HL-60 (cell line): ENCODE data around the gene LRRC74A.

Experiments used
- GABPA ChIP-seq: IDR thresholded peaks from 2 replicates; pipeline ENCODE4 v1.6.1; 2012; ENCODE audit warnings: low read depth
- POLR2AphosphoS5 ChIP-seq: IDR thresholded peaks from 2 replicates; pipeline ENCODE4 v1.6.1; 2012; ENCODE audit warnings: low read depth
- SPI1 ChIP-seq: IDR thresholded peaks from 2 replicates; pipeline ENCODE4 v1.6.1; 2012; ENCODE audit warnings: low read depth, mild to moderate bottlenecking, borderline replicate concordance
- TF ChIP-seq, protein P1 (sequence below): IDR thresholded peaks from one replicate; pipeline ENCODE4 v1.5.1; 2011; ENCODE audit warnings: low read length, control low read depth, inconsistent platforms; ENCODE audit not compliant: insufficient read depth
- TF ChIP-seq, protein P2 (sequence below): IDR thresholded peaks from 2 replicates; pipeline ENCODE4 v1.6.1; 2012; ENCODE audit warnings: low read depth; ENCODE audit not compliant: insufficient replicate concordance

DNA sequence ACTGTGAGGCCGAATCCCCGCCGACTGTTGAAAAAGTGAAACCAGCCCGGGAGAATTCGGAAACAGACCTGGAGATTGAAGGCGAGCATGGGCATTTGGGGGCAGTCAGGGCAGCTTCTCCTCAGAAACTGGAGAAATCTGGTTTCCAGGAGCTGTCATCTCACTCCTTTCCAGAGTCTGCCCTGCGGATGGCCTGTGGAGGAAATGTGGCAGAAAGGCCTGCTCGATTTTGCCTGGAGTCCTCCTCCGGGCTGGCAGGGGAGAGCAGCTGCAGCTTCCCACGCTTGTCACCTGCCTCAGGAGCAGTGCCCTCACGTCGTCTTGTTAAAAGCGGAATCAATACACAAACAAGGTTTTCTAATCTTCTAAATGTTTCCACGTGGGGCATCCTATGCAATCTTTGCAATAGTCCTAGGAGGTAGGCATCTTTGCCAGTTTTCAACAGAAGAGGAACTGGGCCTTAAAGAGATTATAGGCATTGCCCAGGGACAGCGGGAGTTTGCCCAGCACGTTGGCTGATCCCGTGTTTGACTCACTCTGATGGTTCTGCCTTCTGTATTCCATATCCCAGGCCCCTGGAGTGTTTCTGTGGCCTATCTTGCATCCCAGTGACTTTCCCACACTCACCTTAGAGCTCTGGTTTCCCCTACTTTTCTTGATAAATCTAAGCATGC, 2.3 kb downstream of the LRRC74A start:
- TF ChIP-seq, protein P1, sequence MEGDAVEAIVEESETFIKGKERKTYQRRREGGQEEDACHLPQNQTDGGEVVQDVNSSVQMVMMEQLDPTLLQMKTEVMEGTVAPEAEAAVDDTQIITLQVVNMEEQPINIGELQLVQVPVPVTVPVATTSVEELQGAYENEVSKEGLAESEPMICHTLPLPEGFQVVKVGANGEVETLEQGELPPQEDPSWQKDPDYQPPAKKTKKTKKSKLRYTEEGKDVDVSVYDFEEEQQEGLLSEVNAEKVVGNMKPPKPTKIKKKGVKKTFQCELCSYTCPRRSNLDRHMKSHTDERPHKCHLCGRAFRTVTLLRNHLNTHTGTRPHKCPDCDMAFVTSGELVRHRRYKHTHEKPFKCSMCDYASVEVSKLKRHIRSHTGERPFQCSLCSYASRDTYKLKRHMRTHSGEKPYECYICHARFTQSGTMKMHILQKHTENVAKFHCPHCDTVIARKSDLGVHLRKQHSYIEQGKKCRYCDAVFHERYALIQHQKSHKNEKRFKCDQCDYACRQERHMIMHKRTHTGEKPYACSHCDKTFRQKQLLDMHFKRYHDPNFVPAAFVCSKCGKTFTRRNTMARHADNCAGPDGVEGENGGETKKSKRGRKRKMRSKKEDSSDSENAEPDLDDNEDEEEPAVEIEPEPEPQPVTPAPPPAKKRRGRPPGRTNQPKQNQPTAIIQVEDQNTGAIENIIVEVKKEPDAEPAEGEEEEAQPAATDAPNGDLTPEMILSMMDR = no peak
- TF ChIP-seq POLR2AphosphoS5 (no peak), SPI1 (no peak), GABPA (no peak)
- TF ChIP-seq, protein P2, sequence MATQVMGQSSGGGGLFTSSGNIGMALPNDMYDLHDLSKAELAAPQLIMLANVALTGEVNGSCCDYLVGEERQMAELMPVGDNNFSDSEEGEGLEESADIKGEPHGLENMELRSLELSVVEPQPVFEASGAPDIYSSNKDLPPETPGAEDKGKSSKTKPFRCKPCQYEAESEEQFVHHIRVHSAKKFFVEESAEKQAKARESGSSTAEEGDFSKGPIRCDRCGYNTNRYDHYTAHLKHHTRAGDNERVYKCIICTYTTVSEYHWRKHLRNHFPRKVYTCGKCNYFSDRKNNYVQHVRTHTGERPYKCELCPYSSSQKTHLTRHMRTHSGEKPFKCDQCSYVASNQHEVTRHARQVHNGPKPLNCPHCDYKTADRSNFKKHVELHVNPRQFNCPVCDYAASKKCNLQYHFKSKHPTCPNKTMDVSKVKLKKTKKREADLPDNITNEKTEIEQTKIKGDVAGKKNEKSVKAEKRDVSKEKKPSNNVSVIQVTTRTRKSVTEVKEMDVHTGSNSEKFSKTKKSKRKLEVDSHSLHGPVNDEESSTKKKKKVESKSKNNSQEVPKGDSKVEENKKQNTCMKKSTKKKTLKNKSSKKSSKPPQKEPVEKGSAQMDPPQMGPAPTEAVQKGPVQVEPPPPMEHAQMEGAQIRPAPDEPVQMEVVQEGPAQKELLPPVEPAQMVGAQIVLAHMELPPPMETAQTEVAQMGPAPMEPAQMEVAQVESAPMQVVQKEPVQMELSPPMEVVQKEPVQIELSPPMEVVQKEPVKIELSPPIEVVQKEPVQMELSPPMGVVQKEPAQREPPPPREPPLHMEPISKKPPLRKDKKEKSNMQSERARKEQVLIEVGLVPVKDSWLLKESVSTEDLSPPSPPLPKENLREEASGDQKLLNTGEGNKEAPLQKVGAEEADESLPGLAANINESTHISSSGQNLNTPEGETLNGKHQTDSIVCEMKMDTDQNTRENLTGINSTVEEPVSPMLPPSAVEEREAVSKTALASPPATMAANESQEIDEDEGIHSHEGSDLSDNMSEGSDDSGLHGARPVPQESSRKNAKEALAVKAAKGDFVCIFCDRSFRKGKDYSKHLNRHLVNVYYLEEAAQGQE = no peak
